NCI-H748 treated with DMSO at 0.1 percent for 48 hours (cell line): Measurements from ENCODE around the gene CASP6.

Experiments
- DNase-seq: peaks from one replicate; lab custom pipeline; 2025; lab: John Stamatoyannopoulos, UW

CASP6 gene

GRCh38 chr4:109671350-109671749 is 31.9 kb downstream of the CASP6 start:
- DNase-seq = no peak

GRCh38 chr4:109665783-109666485 is 37.3 kb downstream of the CASP6 start:
- peak; percentile 39 for DNase-seq

- DNase-seq = no peak
Observed at GRCh38 chr4:109662771-109663170, 40.5 kb downstream of the CASP6 start.

GRCh38 chr4:109662116-109662515 is 41.1 kb downstream of the CASP6 start:
- DNase-seq = no peak

- DNase-seq = no peak
Observed at GRCh38 chr4:109658871-109659410, 44.3 kb downstream of the CASP6 start.

- no peak for DNase-seq
Observed at GRCh38 chr4:109657854-109658418, 45.3 kb downstream of the CASP6 start.

- DNase-seq = no peak
Observed at GRCh38 chr4:109655396-109655795, 47.8 kb downstream of the CASP6 start.

GRCh38 chr4:109649872-109650271 is 53.4 kb downstream of the CASP6 start:
- DNase-seq = no peak

GRCh38 chr4:109648997-109649575 is 54.2 kb downstream of the CASP6 start:
- no peak for DNase-seq

GRCh38 chr4:109648266-109648996 is 54.8 kb downstream of the CASP6 start:
- DNase-seq = peak; percentile 33

- no peak for DNase-seq
Observed at GRCh38 chr4:109645874-109646710, 57.2 kb downstream of the CASP6 start.

- no peak for DNase-seq
Observed at GRCh38 chr4:109640644-109641043, 62.6 kb downstream of the CASP6 start.
